HepG2 (cell line): ENCODE measurements around the gene CCDC33. TPM values are rescaled to one million over a fixed set of nuclear protein-coding genes. Genes with fewer than 3 reads are reported as not detected.
"Not testable (repeated sequence)": the region's sequence is repeated elsewhere in the genome, so short reads cannot be mapped to it uniquely, and the experiment has no call there.

Experiments
- ATAC-seq: fragments of 200-7000 bp; cut with Tn5 transposase; 3 replicates; pipeline ENCODE4 v1.9.1; 2020; ENCODE audit warnings: mild to moderate bottlenecking, moderate library complexity
- BruUV-seq: library from RNA; stranded (reverse); fragments of 400-500 nt; replicated peaks from 2 replicates; lab custom pipeline; 2021; lab: Mats Ljungman, UMichigan
- CTCF ChIA-PET: fragments of 300-600 bp; formaldehyde crosslinking; extraction: SDS; loops from one replicate; lab custom pipeline; 2021; ENCODE audit warnings: low total read pairs, inconsistent platforms, low intra/inter-chr PET ratio; lab: Yijun Ruan, JAX
- POLR2A ChIA-PET: fragments of 350-600 bp; sonication (Branson Sonifier 250); formaldehyde crosslinking; loops from one replicate; lab custom pipeline; 2020; ENCODE audit warnings: antibody characterized with exemption, inconsistent platforms; lab: Yijun Ruan, JAX
- DNase-seq: peaks from one replicate; pipeline ENCODE4 v3.0.0-alpha.2; 2015; ENCODE audit warnings: low spot score
- FAIRE-seq: peaks from 3 replicates; lab custom pipeline; 2011; peaks lifted over from hg19 to GRCh38; lab: Jason Lieb, UNC
- H2AFZ ChIP-seq: one replicate; pipeline ENCODE4 v1.6.1; 2011; ENCODE audit warnings: low read length, inconsistent platforms
- H3K27ac ChIP-seq: fragments of 300-600 bp; 3 replicates; pipeline ENCODE4 v1.8.0; 2011; ENCODE audit warnings: mixed run types, mild to moderate bottlenecking, mixed read lengths, low read length, inconsistent platforms; ENCODE audit not compliant: insufficient read depth; ENCODE audit errors: extremely low read length
- H3K27me3 ChIP-seq, 2 experiments: fragments of 200-600 bp in 1 of 2; 2 replicates in 1 of 2; 3 replicates in 1 of 2; pipeline versions ENCODE4 v1.6.0 to v1.8.0; 2011; ENCODE audit warnings: low read length in 2 of 2, mild to moderate bottlenecking in 2 of 2, moderate library complexity in 2 of 2, inconsistent platforms in 1 of 2; ENCODE audit not compliant: insufficient read depth in 2 of 2, control insufficient read depth in 1 of 2
- H3K36me3 ChIP-seq, 2 experiments: fragments of 200-600 bp in 1 of 2; replicated peaks in 1 of 2; 2 replicates in 1 of 2; 3 replicates in 1 of 2; pipeline versions ENCODE4 v1.5.1 to v1.8.0; 2011; ENCODE audit warnings: low read length in 2 of 2, inconsistent platforms in 1 of 2; ENCODE audit not compliant: insufficient read depth in 2 of 2, control insufficient read depth in 1 of 2
- H3K4me1 ChIP-seq: 2 replicates; pipeline ENCODE4 v1.5.1; 2012; ENCODE audit warnings: low read length, inconsistent platforms; ENCODE audit not compliant: insufficient read depth
- H3K4me2 ChIP-seq: 2 replicates; pipeline ENCODE4 v1.6.0; 2011; ENCODE audit warnings: low read depth, low read length, inconsistent platforms
- H3K4me3 ChIP-seq, 3 experiments: fragments of 200-600 bp in 1 of 3; sonication (generic), shearing (Covaris generic) in 1 of 3; replicated peaks in 1 of 3; 2 replicates each; pipeline ENCODE4 v1.5.1; 2011 to 2016; ENCODE audit warnings: low read length in 3 of 3, inconsistent platforms in 2 of 3, low read depth in 2 of 3, mild to moderate bottlenecking in 2 of 3, control low read depth in 1 of 3, mixed read lengths in 1 of 3; ENCODE audit not compliant: insufficient read depth in 1 of 3
- H3K79me2 ChIP-seq: one replicate; pipeline ENCODE4 v1.6.1; 2011; ENCODE audit warnings: low read length, inconsistent platforms; ENCODE audit not compliant: insufficient read depth
- H3K9ac ChIP-seq: 2 replicates; pipeline ENCODE4 v1.6.0; 2011; ENCODE audit warnings: mild to moderate bottlenecking, low read depth, low read length, inconsistent platforms; ENCODE audit not compliant: insufficient read depth
- H3K9me3 ChIP-seq: 2 replicates; pipeline ENCODE4 v1.5.1; 2012; ENCODE audit warnings: mild to moderate bottlenecking, low read length
- H4K20me1 ChIP-seq: 2 replicates; pipeline ENCODE4 v1.6.0; 2011; ENCODE audit warnings: inconsistent platforms, mild to moderate bottlenecking, low read length, moderate library complexity; ENCODE audit not compliant: insufficient read depth
- WGBS: methylation state at CpG from one replicate; pipeline ENCODE4 v1.1.6; 2017; ENCODE audit warnings: low lambda C conversion rate; 5-methylcytosine and 5-hydroxymethylcytosine counted together
- in situ Hi-C: cut with HindIII; loops from 2 replicates; pipeline ENCODE4 v1.10.0; 2017; ENCODE audit warnings: low pct_unique_long_range_greater_than_20kb; ENCODE audit not compliant: extremely low pct_ligation_motif_present
- intact Hi-C: fragments of 100-400 bp; cut with micrococcal nuclease; formaldehyde crosslinking; loops from one replicate; pipeline ENCODE4 v1.10.0; 2022; ENCODE audit not compliant: unreplicated experiment
- polyA plus RNA-seq, 8 experiments: library from polyadenylated mRNA; depleted of rRNA in 3 of 8; stranded (reverse) in 7 of 8; unstranded in 1 of 8; fragments of >200 nt; fragmentation: Illumina TruSeq in 4 of 8; extraction: Trizol in 4 of 8; gene quantifications; 2 replicates each; pipeline versions ENCODE4 v1.2.1 to v1.2.3, GENCODE V29; 2011 to 2016; ENCODE audit warnings: low read depth in 4 of 8, missing spikeins in 1 of 8, mixed read lengths in 1 of 8; ENCODE audit not compliant: insufficient read depth in 1 of 8
- total RNA-seq, 5 experiments: library from RNA; depleted of rRNA; stranded (reverse); fragments of >200 nt; fragmentation: Illumina TruSeq; extraction: Trizol; gene quantifications; 2 replicates each; pipeline ENCODE4 v1.2.3, GENCODE V29; 2016; ENCODE audit warnings: low read depth in 1 of 5

The CCDC33 gene
- total and polyA plus RNA-seq, 2 of the 13 experiments (the other 11 are each of a cell fraction or from before 2014, with no cell fraction given) = 0.30 TPM; not detected in 1

DNA sequence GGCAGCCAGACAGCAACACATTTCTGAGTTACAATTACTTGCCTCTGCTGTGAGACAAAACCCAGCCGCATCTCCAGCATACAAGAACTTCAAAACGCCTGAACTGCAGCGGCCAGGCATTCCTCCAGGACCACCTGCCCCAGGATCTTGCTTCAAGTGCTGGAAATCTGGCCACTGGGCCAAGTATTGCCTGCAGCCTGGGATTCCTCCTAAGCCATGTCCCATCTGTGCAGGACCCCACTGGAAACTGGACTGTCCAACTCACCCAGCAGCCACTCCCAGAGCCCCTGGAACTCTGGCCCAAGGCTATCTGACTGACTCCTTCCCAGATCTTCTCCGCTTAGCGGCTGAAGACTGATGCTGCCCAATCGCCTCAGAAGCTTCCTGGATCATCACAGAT, 119.9 kb downstream of the CCDC33 start:
- H4K20me1 ChIP-seq, in situ Hi-C loops: not testable (repeated sequence)

DNA sequence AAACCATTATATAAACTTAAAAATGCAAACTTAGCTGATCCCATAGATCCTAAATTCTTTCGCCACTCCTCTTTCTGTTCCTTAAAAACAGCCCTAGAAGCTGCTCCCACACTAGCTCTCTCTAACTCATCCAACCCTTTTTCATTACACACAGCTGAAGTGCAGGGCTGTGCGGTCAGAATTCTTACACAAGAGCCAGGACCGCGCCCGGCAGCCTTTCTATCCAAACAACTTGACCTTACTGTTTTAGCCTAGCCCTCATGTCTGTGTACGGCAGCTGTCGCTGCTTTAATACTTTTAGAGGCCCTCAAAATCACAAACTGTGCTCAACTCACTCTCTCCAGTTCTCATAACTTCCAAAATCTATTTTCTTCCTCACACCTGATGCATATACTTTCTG, 121.4 kb downstream of the CCDC33 start:
- H3K4me3 ChIP-seq, H3K9me3 ChIP-seq, H3K27ac ChIP-seq, H3K36me3 ChIP-seq, POLR2A ChIA-PET, BruUV-seq, ATAC-seq, CTCF ChIA-PET, intact Hi-C loops, H4K20me1 ChIP-seq, H3K4me1 ChIP-seq, FAIRE-seq, H3K79me2 ChIP-seq, H2AFZ ChIP-seq, in situ Hi-C loops, DNase-seq, H3K27me3 ChIP-seq, H3K4me2 ChIP-seq, H3K9ac ChIP-seq: not testable (repeated sequence)
- 39% methylated on average over 7 of the region's 7 CpGs for WGBS

More for the DNA sequence above, 119.9 kb downstream of the CCDC33 start:
- H3K4me3 ChIP-seq, POLR2A ChIA-PET, CTCF ChIA-PET, ATAC-seq, H2AFZ ChIP-seq, DNase-seq, H3K27ac ChIP-seq, H3K79me2 ChIP-seq, H3K4me2 ChIP-seq, H3K4me1 ChIP-seq, FAIRE-seq, H3K9me3 ChIP-seq, H3K27me3 ChIP-seq, H3K36me3 ChIP-seq, intact Hi-C loops, H3K9ac ChIP-seq, BruUV-seq: not testable (repeated sequence)
- WGBS = 48% methylated on average over 6 of the region's 6 CpGs

DNA sequence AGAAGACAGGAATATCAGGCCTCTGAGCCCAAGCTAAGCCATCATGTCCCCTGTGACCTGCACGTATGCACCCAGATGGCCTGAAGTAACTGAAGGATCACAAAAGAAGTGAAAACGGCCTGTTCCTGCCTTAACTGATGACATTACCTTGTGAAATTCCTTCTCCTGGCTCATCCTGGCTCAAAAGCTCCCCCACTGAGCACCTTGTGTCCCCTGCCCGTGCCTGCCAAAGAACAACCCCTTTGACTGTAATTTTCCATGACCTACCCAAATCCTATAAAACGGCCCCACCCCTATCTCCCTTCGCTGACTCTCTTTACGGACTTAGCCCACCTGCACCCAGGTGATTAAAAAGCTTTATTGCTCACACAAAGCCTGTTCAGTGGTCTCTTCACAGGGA, 123.2 kb downstream of the CCDC33 start:
- H4K20me1 ChIP-seq, ATAC-seq, H3K36me3 ChIP-seq, H3K4me3 ChIP-seq, BruUV-seq, H3K9me3 ChIP-seq, H2AFZ ChIP-seq, H3K79me2 ChIP-seq, H3K4me2 ChIP-seq, FAIRE-seq, H3K4me1 ChIP-seq, DNase-seq, in situ Hi-C loops, CTCF ChIA-PET, H3K27ac ChIP-seq, H3K27me3 ChIP-seq, intact Hi-C loops, POLR2A ChIA-PET, H3K9ac ChIP-seq: not testable (repeated sequence)
- WGBS = 50% methylated on average over 6 of the region's 6 CpGs
